GM12875 (cell line): ENCODE results near the gene BLZF1.
"Not testable (repeated sequence)": the region's sequence is repeated elsewhere in the genome, so short reads cannot be mapped to it uniquely, and the experiment has no call there.

Experiments used
- H3K4me3 ChIP-seq: one replicate; pipeline ENCODE4 v1.5.1; 2011; ENCODE audit warnings: low read depth, low read length, control low read depth
- CTCF ChIP-seq: IDR thresholded peaks from 2 replicates; pipeline ENCODE4 v1.5.1; 2011; ENCODE audit warnings: low read depth, mild to moderate bottlenecking, control low read depth, inconsistent platforms, low read length, moderate library complexity, borderline replicate concordance; ENCODE audit not compliant: insufficient read depth

The BLZF1 gene

GRCh38 chr1:169326956-169327268, 41.1 kb upstream of the BLZF1 start:
- no peak overlapping the region for H3K4me3 ChIP-seq
- no peak for TF ChIP-seq CTCF

- H3K4me3 ChIP-seq, result no peak overlapping the region
- no peak for TF ChIP-seq CTCF
These were observed 40.1 kb upstream of the BLZF1 start for GRCh38 chr1:169327875-169328274.

GRCh38 chr1:169329383-169329782, 38.6 kb upstream of the BLZF1 start:
- TF ChIP-seq CTCF, result no peak
- H3K4me3 ChIP-seq, result no peak overlapping the region

GRCh38 chr1:169330927-169331326, 37.1 kb upstream of the BLZF1 start:
- no peak for TF ChIP-seq CTCF
- H3K4me3 ChIP-seq, result no peak overlapping the region

GRCh38 chr1:169334727-169335126, 33.3 kb upstream of the BLZF1 start:
- H3K4me3 ChIP-seq, result not testable (repeated sequence)

- H3K4me3 ChIP-seq, result not testable (repeated sequence)
These were observed 30.9 kb upstream of the BLZF1 start for GRCh38 chr1:169336947-169337715.

GRCh38 chr1:169338617-169339016, 29.4 kb upstream of the BLZF1 start:
- TF ChIP-seq CTCF, result no peak
- H3K4me3 ChIP-seq, result no peak overlapping the region

- no peak overlapping the region for H3K4me3 ChIP-seq
- TF ChIP-seq CTCF, result no peak
These were observed 28.2 kb upstream of the BLZF1 start for GRCh38 chr1:169339773-169340172.
